NCI-H510A treated with DMSO at 0.1 percent for 48 hours (cell line): ENCODE results near the gene TRAF3.
A peak's percentile ranks its signal among the peaks of the same experiment; 100 is the strongest.
"Not testable (repeated sequence)": the region's sequence is repeated elsewhere in the genome, so short reads cannot be mapped to it uniquely, and the experiment has no call there.

Source experiments
- DNase-seq: peaks from one replicate; lab custom pipeline; 2025; lab: John Stamatoyannopoulos, UW

The TRAF3 gene

GRCh38 chr14:102807013-102807406 lies 29.8 kb downstream of the TRAF3 start:
- no peak for DNase-seq

- DNase-seq: no peak
Measured at GRCh38 chr14:102809870-102810269, 32.6 kb downstream of the TRAF3 start.

- no peak for DNase-seq
Measured at GRCh38 chr14:102810523-102810922, 33.3 kb downstream of the TRAF3 start.

- DNase-seq: no peak
Measured at GRCh38 chr14:102811254-102811963, 34.2 kb downstream of the TRAF3 start.

GRCh38 chr14:102811971-102812370 lies 34.7 kb downstream of the TRAF3 start:
- DNase-seq: no peak

- DNase-seq: no peak
Measured at GRCh38 chr14:102813691-102814090, 36.4 kb downstream of the TRAF3 start.

- no peak for DNase-seq
Measured at GRCh38 chr14:102817318-102817717, 40.1 kb downstream of the TRAF3 start.

GRCh38 chr14:102817942-102818940 lies 41.0 kb downstream of the TRAF3 start:
- DNase-seq: no peak

GRCh38 chr14:102819176-102819628 lies 42.0 kb downstream of the TRAF3 start:
- DNase-seq: peak; percentile 54

GRCh38 chr14:102819747-102820330 lies 42.6 kb downstream of the TRAF3 start:
- no peak for DNase-seq

GRCh38 chr14:102821252-102821651 lies 44.0 kb downstream of the TRAF3 start:
- no peak for DNase-seq

GRCh38 chr14:102822311-102822863 lies 45.1 kb downstream of the TRAF3 start:
- no peak for DNase-seq

GRCh38 chr14:102822887-102823286 lies 45.6 kb downstream of the TRAF3 start:
- not testable (repeated sequence) for DNase-seq

GRCh38 chr14:102823546-102823945 lies 46.3 kb downstream of the TRAF3 start:
- no peak for DNase-seq

- no peak for DNase-seq
Measured at GRCh38 chr14:102824832-102825231, 47.6 kb downstream of the TRAF3 start.

- DNase-seq: no peak
Measured at GRCh38 chr14:102825307-102826095, 48.3 kb downstream of the TRAF3 start.

GRCh38 chr14:102826161-102826560 lies 48.9 kb downstream of the TRAF3 start:
- no peak for DNase-seq

GRCh38 chr14:102826751-102827675 lies 49.8 kb downstream of the TRAF3 start:
- no peak for DNase-seq

- DNase-seq: no peak
Measured at GRCh38 chr14:102827716-102828115, 50.5 kb downstream of the TRAF3 start.

GRCh38 chr14:102828151-102828550 lies 50.9 kb downstream of the TRAF3 start:
- no peak for DNase-seq
